C4-2B (cell line): ENCODE results near the gene SLC23A1.

Experiments
- ZFX ChIP-seq: fragments of 450-650 bp; IDR thresholded peaks from 2 replicates; pipeline ENCODE4 v1.6.1; 2017
- TF ChIP-seq, protein P1 (sequence below): fragments of 450-650 bp; conservative IDR thresholded peaks from 2 replicates; pipeline ENCODE4 v1.5.1; 2017; ENCODE audit warnings: mild to moderate bottlenecking

DNA sequence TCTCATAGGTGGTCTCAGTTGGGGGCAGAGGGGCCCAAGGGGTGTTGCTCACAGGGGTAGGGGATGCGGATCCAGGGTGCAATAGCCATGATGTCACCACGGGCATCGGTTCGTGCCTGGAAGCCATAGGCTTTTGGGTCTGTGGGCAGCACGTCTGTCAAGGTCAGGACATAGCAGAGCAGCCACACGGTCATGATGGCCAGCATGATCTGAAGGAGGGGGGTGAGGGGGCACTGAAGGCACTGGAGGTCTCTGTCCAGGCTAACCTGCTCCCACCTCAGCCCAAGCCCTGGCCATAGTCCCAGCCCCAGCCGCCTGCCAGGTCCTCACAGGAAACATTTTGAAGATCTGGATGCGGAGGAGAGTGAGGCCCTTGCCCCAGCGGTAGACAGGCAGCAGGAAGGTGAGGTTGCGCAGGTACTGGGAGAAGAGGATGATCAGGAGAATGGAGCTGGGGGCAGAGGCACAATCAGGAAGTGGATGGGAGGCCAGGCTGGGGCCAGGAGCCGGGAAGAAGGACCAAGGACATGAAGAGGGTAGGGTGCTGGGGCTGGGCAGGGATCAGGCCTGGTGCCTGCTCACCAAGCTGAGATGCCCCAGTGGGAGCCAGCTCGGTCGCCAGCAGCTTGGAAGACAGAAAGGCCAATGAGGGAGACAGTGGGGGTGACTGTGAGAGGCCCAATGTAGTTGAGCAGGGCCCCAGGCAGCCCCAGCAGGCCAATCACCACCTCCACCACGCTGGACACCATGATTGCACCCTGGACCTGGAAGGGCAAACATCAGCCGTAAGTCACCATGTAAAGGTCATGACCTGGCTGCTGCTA lies 3.3 kb downstream of the SLC23A1 start:
- TF ChIP-seq, protein P1, sequence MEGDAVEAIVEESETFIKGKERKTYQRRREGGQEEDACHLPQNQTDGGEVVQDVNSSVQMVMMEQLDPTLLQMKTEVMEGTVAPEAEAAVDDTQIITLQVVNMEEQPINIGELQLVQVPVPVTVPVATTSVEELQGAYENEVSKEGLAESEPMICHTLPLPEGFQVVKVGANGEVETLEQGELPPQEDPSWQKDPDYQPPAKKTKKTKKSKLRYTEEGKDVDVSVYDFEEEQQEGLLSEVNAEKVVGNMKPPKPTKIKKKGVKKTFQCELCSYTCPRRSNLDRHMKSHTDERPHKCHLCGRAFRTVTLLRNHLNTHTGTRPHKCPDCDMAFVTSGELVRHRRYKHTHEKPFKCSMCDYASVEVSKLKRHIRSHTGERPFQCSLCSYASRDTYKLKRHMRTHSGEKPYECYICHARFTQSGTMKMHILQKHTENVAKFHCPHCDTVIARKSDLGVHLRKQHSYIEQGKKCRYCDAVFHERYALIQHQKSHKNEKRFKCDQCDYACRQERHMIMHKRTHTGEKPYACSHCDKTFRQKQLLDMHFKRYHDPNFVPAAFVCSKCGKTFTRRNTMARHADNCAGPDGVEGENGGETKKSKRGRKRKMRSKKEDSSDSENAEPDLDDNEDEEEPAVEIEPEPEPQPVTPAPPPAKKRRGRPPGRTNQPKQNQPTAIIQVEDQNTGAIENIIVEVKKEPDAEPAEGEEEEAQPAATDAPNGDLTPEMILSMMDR = no peak
- no peak for TF ChIP-seq ZFX
